Measurements from ENCODE around the gene BCL3.

BCL3 gene

GRCh38 chr19:44722131-44723121 is 26.1 kb upstream of the BCL3 start:
- DNase-seq = no peak

GRCh38 chr19:44723299-44723951 is 25.1 kb upstream of the BCL3 start:
- no peak for DNase-seq

GRCh38 chr19:44723952-44724319 is 24.6 kb upstream of the BCL3 start:
- DNase-seq = no peak

- DNase-seq = no peak
Measured at GRCh38 chr19:44725251-44725650, 23.3 kb upstream of the BCL3 start.

GRCh38 chr19:44725684-44726083 is 22.8 kb upstream of the BCL3 start:
- no peak for DNase-seq

- DNase-seq = no peak
Measured at GRCh38 chr19:44726465-44726864, 22.0 kb upstream of the BCL3 start.

GRCh38 chr19:44728178-44728577 is 20.3 kb upstream of the BCL3 start:
- no peak for DNase-seq

GRCh38 chr19:44729516-44730033 is 18.9 kb upstream of the BCL3 start:
- no peak for DNase-seq

- no peak for DNase-seq
Measured at GRCh38 chr19:44731081-44731480, 17.4 kb upstream of the BCL3 start.

- DNase-seq = no peak
Measured at GRCh38 chr19:44731622-44732021, 16.9 kb upstream of the BCL3 start.

GRCh38 chr19:44732235-44733014 is 16.1 kb upstream of the BCL3 start:
- no peak for DNase-seq

GRCh38 chr19:44734357-44734756 is 14.2 kb upstream of the BCL3 start:
- no peak for DNase-seq

- no peak for DNase-seq
Measured at GRCh38 chr19:44735011-44735410, 13.5 kb upstream of the BCL3 start.

GRCh38 chr19:44737238-44738071 is 11.1 kb upstream of the BCL3 start:
- DNase-seq = no peak

- no peak for DNase-seq
Measured at GRCh38 chr19:44738136-44738535, 10.4 kb upstream of the BCL3 start.

GRCh38 chr19:44738603-44739558 is 9.6 kb upstream of the BCL3 start:
- no peak for DNase-seq

GRCh38 chr19:44740351-44740824 is 8.1 kb upstream of the BCL3 start:
- no peak for DNase-seq

GRCh38 chr19:44741258-44741731 is 7.2 kb upstream of the BCL3 start:
- DNase-seq = no peak

GRCh38 chr19:44741841-44742329 is 6.6 kb upstream of the BCL3 start:
- no peak for DNase-seq

- no peak for DNase-seq
Measured at GRCh38 chr19:44742330-44743061, 6.0 kb upstream of the BCL3 start.
